GOT3 (cell line): ENCODE measurements around the gene MUC16.
"Not testable (repeated sequence)": the region's sequence is repeated elsewhere in the genome, so short reads cannot be mapped to it uniquely, and the experiment has no call there.

Experiments
- DNase-seq: peaks from one replicate; lab custom pipeline; 2025; ENCODE audit warnings: mixed read lengths; lab: John Stamatoyannopoulos, UW

MUC16 gene

DNA sequence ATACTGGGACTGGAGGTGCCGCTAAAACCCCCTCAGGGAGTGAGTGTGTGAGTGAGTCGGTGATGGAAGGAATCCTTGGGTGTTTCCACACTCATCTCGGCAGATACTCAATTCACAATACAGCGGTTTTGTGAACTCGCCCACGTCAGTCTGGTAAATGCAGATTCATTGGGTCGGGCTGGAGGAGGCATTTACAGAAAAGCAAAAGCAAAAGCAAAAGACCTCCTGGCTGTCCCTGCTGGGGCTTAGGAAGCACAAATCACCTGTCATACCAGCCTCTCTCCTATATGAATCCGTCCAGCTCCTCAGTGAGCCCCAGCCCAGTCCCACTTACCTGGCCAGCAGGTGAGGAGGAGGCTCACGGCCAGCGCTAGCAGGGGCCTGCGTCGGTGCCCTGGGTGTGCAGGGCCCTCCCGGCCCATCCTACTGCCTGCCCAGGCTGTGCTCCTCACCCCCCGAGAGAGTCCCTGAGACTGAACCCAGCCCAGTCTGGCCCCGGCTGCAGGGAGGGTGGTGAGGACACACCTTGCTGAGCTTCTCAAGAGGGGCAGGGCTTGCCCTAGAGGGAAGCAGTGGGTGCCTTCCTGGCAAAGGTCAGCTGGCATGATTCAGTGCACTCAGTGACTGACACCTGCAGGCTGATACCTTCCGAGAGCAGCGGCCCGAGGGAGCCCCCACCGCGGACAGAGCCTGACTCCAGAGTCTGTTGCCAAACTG is at the start of gene MUC16:
TSS of gene MUC16 (minus strand) at position 475 of the 717 bp plus-strand sequence.
- DNase-seq = no peak

DNA sequence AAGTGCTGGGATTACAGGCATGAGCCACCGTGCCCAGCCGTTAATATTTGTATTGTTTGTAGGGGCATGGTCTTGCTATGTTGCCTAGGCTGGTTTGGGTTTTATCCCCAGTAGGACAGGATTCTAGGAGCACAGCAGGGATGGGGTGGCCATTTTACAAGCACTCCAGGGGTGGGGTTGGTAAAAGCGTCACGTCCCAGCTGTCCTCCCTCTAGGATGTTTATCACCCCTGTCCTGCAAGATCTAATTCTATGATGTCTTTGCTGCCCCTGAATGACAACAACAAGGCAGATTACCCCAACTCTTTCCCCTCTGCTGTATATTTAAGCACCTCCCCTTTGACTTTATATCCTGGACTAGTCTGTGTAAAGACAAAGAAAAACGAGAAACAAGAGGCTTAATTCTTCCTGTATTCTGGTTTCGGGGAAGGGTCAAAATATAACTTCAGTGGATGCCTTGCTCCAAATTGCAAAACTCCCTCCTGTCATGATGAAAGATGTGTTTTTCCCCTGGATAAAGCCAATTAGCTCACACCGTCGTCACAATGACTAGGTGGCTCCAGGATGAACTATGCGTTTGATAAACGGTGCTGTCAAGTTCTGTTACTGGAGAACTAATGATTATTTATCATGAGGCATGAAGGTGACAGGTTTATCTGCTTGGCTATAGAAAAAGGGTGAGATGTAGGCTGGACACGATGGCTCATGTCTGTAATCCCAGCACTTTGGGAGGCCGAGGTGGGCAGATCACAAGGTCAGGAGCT is 48.9 kb upstream of the MUC16 start:
- DNase-seq = no peak

DNA sequence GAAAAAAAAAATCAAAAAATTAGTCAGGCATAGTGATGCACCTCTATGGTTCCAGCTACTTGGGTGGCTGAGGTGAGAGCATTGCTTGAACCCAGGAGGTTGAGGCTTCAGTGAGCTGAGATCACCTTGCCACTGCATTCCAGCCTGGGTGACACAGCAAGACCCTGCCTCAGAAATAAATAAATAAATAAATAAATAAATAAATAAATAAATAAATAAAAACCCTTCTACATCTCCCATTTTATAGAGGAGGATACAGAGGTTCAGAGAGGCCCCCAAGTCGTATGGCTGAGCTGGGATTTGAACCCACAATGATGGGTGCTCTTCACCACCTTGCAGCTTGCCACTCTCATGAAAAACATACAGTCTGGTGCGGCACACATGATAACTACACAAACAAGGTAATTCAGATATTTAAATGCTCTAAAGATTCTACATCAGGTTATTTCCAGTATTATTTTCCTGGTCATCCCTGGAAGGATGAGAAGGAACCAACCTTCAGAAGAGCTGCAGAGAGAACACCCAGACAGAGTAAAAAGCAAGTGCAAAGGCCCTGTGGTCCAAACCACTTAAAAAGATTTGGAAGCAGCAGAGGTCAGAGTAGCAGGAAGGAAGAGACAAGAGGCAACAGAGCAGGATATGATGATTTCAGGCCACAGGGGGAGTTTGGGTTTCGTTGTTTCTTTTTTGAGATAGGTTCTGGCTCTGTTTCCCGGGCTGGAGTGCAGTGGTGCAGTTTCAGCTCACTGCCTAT is 47.5 kb upstream of the MUC16 start:
- no peak for DNase-seq

DNA sequence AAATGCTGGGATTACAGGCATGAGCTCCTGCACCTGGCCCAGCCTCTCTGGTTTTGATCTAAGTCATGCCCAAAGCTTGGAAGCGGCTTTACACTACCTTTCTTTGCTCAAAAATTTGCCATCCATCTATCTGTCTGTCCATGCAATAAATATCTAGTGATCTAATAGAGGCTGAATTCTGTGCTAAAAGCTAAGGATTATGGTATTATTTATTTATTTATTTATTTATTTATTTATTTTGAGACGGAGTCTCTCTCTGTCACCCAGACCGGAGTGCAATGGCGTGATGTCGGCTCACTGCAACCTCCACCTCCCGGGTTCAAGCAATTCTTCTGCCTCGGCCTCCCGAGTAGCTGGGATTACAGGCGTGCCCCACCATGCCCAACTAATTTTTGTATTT is 45.9 kb upstream of the MUC16 start:
- not testable (repeated sequence) for DNase-seq

DNA sequence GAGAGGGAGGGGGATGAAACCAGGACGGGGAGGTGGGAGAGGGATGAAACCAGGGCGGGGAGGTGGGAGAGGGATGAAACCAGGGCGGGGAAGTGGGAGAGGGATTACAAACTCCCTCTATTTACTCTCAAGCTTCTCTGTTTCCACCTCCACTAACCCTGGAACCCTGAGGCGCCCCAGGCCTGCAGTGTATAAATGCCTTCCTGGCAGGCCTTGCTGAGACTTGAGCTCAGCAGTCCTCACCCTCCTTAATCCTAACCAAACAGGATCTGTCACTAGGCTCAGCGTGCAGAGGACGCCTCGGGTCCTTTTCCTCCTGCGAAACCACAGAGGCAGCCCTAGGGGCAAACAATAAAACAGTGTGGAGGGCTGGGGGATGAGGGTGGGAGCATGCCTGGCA is 44.6 kb upstream of the MUC16 start:
- DNase-seq = no peak

DNA sequence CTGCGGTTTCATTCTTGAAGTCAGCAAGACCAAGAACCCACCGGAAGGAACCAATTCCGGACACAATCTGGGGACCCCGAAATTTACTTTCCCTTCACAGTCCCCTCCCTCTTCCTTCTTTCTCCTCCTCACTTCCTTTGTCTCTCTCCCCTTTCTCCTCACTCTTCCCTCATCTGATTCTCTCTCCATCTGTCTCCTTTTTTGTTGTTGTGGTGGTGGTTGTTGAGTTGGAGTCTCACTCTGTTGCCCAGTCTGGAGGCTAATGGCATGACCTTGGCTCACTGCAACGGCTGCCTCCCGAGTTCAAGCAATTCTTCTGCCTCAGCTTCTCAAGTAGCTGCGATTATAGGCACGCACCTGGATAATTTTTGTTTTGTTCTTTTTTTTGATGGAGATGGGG is 44.0 kb upstream of the MUC16 start:
- DNase-seq = no peak

DNA sequence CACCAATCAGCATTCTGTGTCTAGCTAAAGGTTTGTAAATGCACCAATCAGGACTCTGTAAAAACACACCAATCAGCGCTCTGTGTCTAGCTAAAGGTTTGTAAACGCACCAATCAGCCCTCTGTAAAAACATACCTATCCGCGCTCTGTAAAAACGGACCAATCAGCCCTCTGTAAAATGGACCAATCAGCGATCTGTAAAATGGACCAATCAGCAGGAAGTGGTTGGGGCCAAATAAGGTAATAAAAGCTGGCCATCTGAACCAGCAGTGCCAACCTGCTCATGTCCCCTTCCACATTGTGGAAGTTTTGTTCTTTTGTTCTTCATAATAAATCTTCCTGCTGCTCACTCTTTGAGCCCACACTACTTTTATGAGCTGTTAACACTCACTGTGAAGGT is 43.5 kb upstream of the MUC16 start:
- not testable (repeated sequence) for DNase-seq

DNA sequence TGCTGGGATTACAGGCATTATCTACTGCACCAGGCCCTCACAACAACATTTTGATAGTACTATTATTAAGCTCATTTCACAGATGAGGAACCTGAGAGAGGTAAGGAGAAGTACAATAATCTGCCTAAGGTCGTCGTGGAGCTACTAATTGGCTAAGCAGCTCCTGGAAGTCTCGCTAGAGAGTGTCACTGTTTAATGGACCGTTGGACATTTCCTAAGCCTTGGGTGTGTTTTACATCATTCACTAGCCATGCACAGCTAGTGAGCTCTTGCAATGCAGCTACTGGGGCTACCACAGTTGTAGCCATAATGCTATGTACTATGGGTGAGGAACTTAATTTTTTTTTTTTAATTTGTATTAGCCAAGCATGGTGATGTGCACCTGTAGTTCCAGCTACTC is 42.7 kb upstream of the MUC16 start:
- no peak for DNase-seq

DNA sequence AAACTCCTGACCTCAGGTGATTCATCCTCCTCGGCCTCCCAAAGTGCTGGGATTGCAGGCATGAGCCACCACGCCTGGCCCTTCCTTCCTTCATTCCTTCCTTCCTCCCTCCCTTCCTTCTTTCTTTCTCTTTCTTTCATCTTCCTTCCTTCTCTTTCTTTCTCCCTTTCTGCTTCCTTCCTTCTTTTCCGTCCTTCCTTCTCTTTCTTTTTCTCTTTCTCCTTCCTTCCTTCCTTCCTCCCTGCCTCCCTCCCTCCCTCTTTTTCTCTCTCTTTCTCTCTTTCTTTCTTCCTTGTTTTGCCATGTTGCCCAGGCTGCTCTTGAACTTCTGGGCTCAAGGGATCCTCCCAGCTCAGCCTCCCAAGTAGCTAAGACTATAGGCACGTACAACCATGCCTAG is 36.5 kb upstream of the MUC16 start:
- DNase-seq = no peak

DNA sequence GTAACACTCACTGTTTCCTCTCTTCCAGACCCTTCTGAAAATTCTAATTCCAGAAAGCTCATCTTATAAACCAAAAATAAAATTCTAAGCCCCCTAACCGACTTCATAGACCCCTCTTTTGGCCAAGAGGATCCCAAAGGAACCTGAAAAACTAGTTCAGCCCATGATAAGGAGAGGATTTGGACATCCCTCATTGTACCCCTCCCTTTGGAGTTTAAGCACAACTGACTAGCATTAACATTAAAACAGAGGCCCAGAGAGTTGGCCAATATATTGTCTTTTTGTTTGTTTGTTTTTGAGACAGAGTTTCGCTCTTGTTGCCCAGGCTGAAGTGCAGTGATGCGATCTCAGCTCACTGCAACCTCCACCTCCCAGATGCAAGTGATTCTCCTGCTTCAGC is 34.2 kb upstream of the MUC16 start:
- no peak for DNase-seq

DNA sequence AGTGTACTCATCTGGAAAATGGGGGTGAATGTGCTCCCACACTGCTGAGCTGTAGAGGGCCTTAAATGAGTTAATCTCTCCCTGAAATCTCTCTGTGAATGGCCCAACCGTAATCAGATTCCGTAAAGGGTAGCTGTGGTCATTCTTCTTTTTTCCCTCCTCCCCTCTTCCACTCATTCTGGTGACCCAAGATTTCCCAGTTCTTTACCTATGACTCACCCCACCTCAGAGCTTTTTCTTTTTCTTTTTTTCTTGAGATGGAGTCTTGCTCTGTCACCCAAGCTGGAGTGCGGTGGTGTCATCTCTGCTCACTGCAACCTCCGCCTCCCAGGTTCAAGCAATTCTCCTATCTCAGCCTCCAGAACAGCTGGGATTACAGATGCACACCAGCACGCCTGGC is 33.3 kb upstream of the MUC16 start:
- DNase-seq = no peak

DNA sequence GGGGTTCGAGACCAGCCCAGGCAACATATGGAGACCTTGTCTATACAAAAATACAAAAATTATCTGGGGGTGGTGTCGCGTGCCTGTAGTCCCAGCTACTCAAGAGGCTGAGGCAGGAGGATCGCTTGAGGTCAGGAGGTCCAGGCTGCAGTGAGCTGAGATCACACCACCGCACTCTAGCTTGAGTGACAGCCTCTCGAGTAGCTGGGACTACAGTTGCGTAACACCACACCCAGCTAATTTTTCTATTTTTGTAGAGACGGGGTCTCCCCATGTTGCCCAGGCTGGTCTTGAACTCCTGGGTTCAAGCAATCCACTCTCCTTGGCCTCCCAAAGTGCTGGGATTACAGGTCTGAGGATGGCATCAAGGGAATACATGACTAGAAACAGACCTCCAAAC is 30.8 kb upstream of the MUC16 start:
- DNase-seq = no peak

DNA sequence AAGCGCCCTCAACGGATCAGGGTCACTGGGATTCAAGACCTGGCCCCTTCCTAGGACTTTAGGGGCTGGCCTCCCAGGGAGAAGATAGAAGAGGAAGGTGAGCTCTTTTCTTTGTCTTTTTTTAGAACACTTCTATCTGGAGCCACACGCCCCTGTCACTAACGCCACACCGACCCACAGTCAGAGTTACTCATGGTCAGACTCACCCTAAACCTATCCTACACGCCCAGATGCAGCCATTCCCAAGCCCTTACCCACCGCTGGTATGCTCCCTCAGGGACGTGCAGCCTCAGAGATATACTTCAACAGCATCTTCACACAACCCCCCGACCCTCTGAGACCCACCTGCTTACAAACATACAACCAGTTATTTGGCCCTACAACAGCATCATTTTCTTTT is 29.9 kb upstream of the MUC16 start:
- DNase-seq = no peak

DNA sequence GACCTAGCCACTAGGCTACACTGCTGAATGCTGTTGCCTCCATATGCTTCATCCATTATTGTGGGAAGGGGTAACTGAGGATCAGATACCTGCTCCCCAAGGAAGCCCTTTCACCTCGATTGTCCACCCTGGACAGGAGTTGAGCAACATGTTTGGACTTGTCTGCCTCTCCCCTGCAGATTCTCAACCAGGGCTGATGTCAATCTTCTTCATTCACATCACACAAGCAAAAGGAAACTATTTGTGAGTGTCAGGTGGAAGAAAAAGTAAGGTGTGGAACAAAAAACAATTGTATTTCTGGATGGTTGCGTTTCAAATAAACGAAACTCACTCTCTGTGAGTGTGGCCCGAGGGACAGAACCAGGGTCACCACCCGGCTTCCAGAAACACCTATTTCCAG is 29.5 kb upstream of the MUC16 start:
- no peak for DNase-seq

DNA sequence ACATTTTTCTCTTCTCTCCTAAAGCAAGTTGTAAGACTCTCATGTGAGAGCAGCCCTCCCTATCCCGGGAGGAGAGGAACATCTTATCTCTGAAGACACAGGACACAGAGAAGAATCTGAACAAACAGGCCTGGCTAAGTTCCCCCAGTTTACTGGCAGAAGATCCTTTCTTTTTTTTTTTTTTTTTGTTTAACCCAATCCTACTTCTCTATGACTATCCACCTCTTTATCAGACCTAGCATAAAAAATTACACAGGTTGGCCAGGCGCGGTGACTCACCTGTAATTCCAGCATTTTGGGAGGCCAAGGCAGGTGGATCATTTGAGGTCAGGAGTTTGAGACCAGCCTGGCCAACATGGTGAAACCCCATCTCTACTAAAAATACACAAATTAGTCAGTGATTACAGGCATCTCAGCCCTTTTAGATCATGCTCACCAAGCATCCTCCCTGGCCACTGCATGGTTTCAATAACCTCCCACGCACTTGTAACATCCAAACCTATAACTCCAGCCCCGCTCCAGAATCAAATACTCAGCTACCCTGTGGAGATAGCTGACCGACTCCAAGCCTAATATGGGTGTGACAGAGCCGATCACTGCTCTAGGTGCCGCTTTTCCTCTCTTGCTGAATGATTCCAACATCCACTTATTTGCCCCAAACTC is 27.3 kb upstream of the MUC16 start:
- DNase-seq = no peak

DNA sequence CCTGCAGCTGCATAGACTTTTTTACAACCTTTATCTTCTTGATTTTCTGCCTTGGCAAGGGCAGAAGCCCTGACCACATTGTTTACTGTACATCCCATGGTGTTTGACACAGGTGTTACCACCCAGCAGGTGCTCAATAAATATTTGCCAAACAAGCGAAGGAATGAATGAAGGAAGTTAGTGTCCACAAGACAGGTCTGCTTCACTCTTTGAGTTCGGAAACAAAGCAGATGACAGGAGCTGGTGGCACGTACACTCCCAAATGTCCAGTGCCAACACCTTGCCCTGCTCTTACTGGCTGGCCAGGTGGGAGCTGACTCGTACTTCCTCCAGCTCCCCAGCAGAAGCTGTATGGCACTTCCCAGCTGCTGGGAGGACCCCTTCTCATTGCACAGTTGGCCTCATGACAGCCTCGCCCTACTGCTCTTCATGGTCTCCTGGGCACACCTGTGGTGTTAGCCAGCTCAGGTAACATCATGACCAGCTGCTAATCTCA is 22.0 kb upstream of the MUC16 start:
- DNase-seq = no peak

DNA sequence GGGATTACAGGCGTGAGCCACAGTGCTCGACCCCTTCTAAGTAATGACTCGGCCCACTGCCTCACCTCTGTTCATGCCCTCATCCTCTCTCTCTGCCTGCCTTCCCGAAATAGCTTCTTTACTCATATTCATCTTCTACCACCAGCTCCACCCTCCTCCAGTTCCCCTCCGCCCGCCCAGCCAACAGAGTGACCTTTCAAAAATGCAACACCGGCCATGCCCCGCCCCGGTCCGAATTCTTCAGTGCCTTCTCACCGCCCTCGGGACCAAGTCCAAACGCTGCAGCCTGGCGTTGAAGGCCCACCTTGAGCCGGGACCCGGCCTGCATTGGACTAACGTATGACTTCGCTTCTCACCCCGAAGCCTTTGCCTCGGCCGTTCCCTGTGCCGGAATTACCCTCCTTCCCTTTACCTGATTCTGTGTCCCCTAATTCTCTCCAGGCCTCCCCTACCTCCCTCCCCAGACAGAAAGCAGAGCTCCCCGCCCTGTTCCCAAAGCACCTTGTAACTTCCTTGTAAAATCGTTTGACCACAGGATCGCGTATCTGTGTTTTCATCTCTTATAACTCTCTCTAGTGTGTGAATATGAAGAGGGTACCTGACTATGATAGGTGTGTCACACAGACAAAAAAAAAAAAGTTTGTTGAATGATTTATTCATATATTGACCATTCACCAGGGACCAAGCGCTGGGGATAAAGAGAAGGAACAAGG is 8.1 kb upstream of the MUC16 start:
- DNase-seq = no peak

DNA sequence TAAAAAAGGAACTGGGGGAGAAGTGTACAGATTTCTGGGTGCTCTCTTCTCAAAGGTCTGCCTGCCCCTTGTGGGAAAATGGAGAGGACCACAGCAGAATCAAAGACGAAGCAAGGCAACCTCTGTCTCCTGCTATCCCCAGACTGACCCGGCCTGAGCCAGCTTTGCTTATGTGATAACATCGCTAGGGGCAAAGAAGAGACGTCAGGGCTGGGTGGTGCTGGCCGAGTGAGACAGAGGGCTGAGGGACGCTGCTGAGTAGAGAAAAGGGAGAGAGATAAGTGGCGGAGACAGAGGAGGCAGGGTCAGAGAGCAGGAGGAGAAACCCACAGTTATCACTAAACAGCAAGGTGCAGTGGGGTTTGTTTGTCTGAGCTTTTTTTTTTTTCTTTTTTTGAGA is 4.6 kb upstream of the MUC16 start:
- no peak for DNase-seq

DNA sequence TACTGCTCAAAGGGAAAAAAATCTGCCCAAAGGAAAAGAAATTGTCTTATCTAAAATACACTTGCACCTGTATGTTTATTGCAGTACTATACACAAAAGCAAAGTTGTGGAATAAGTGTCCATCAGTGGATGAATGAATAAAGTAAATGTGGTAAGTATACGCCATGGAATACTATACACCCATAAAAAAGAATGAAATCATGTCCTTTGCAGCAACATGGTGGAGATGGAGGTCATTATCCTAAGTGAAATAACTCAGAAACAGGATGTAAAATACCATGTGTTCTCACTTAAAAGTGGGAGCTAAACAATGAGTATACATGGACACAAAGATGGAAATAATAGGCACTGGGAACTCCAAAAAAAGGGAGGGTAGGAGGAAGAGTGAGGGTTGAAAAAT is 3.8 kb upstream of the MUC16 start:
- no peak for DNase-seq

DNA sequence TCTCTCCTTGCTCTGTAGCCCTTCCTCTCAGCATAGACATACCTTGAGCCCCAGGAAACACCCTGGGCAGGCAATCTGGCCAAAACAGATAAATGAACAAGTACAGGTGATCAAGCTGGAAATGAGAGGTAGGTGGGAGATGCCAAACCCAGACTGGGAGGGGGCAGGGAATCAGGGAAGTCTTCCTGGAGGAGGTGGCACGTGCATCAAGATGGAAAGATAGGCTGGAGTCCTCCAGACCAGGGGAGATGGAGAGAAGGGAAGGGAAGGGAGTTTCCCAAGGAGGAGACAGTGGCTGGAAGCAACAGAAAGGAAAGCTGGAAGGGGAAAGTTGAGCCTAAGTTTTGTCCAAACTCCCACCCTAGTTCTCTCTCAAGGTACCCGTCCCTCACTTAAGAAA is 1.7 kb upstream of the MUC16 start:
- no peak for DNase-seq

DNA sequence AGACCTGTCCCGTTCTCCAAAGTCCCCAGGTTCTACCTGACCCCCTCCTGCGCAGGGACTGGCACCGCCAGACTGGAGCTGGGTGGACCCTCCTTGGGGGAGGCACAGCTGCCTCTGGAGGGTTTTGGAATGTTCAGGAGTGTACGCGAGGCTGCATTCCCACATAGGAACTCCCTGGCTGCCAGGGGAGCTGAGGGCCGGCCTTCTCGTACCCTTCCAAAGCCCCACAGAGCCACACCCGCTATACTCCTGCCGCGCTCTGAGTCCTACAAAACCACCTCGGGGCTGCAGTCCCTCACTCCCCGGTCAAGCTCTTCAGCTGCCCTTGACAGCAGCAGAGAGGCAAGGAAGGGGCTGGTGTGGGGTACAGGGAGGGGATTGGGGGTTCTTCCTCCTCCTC is 484 bp upstream of the MUC16 start:
- DNase-seq = no peak

DNA sequence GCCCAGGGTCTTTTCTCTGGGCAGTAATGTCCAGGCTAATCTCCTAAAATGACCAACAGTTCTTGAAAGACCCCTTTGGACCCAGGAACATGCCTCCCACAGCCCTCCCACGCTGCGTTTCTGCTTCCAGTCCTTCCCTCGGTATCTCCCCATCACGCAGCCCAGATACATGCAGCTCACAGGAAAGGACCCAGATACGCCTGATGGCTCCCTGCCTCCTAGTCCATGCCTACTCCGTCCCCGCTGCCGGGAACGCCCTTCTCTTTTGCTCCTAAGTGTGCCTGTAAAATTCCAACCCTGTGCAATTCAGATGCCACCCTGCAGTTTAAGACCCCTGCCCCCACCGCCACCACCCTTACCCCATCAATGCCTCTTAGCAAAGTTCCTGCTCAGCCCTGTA is 778 bp downstream of the MUC16 start:
- no peak for DNase-seq
